Natural killer cell (primary cell): Measurements from ENCODE around the gene DENND2A. TPM values are rescaled to one million over a fixed set of nuclear protein-coding genes. Genes with fewer than 3 reads are reported as not detected.

Source experiments
- ATAC-seq, 3 donors: fragments of 150-1000 bp in 2 of 3; fragments of 200-7000 bp in 1 of 3; cut with Tn5 transposase; 1 replicate in 1 of 3; 2 replicates in 2 of 3; pipeline ENCODE4 v1.10.0; 2021; ENCODE audit warnings: mild to moderate bottlenecking in 2 of 3, moderate library complexity in 2 of 3
- DNase-seq, 2 donors: peaks; one replicate each; pipeline versions ENCODE4 v3.0.0 to v3.0.0-alpha.2; 2013 to 2021; ENCODE audit warnings: mixed read lengths in 1 of 2
- H3K27ac ChIP-seq: one replicate; pipeline ENCODE4 v1.5.1; 2013; ENCODE audit warnings: mild to moderate bottlenecking, low read length
- H3K27me3 ChIP-seq: one replicate; pipeline ENCODE4 v1.6.1; 2013; ENCODE audit warnings: low read length; ENCODE audit not compliant: control insufficient read depth, insufficient read depth
- H3K36me3 ChIP-seq: one replicate; pipeline ENCODE4 v1.6.1; 2013; ENCODE audit warnings: low read length; ENCODE audit not compliant: control insufficient read depth, insufficient read depth
- H3K4me1 ChIP-seq: one replicate; pipeline ENCODE4 v1.6.1; 2013; ENCODE audit warnings: low read length; ENCODE audit not compliant: control insufficient read depth, insufficient read depth
- H3K4me3 ChIP-seq: one replicate; pipeline ENCODE4 v1.5.1; 2013; ENCODE audit warnings: low read length
- H3K9me3 ChIP-seq: one replicate; pipeline ENCODE4 v1.6.1; 2013; ENCODE audit warnings: low read length; ENCODE audit not compliant: control insufficient read depth, insufficient read depth
- H3K27ac Mint-ChIP-seq, 2 donors: one replicate each; pipeline ENCODE4 v1.8.0; 2022; ENCODE audit warnings: mild to moderate bottlenecking in 2 of 2, mixed read lengths in 2 of 2, moderate library complexity in 1 of 2
- H3K27me3 Mint-ChIP-seq, 2 donors: one replicate each; pipeline ENCODE4 v1.8.0; 2022; ENCODE audit warnings: low read depth in 2 of 2, mixed read lengths in 2 of 2
- H3K36me3 Mint-ChIP-seq: one replicate; pipeline ENCODE4 v1.8.0; 2022; ENCODE audit warnings: mixed read lengths
- H3K4me1 Mint-ChIP-seq, 2 donors: one replicate each; pipeline ENCODE4 v1.8.0; 2022; ENCODE audit warnings: mixed read lengths in 2 of 2
- H3K4me3 Mint-ChIP-seq: one replicate; pipeline ENCODE4 v1.8.0; 2022; ENCODE audit warnings: mild to moderate bottlenecking, moderate library complexity, mixed read lengths
- H3K9me3 Mint-ChIP-seq, 2 donors: one replicate each; pipeline ENCODE4 v1.8.0; 2022; ENCODE audit warnings: mixed read lengths in 2 of 2
- WGBS: methylation state at CpG from one replicate; pipeline ENCODE4 v1.1.7; 2013; ENCODE audit warnings: missing lambda C conversion rate; ENCODE audit not compliant: insufficient coverage; 5-methylcytosine and 5-hydroxymethylcytosine counted together
- intact Hi-C: fragments of 100-400 bp; cut with micrococcal nuclease; formaldehyde crosslinking; loops from one replicate; pipeline ENCODE4 v1.14.2; 2022
- total RNA-seq, 4 donors: library from RNA; stranded (reverse); fragments of 120-200 nt in 1 of 4; gene quantifications; one replicate each; pipeline versions ENCODE4 v1.2.3 to v1.2.4, GENCODE V29; 2013 to 2022
- TF ChIP-seq, protein P1 (sequence below): fragments of 200-600 bp; IDR thresholded peaks from one replicate; pipeline ENCODE4 v1.8.0; 2022; ENCODE audit warnings: antibody characterized with exemption

Gene DENND2A
- total RNA-seq, 3 donors from 2014 or later (not counting 1 experiment from before 2014, with no cell fraction given) = 0.12 TPM; not detected in 2

DNA sequence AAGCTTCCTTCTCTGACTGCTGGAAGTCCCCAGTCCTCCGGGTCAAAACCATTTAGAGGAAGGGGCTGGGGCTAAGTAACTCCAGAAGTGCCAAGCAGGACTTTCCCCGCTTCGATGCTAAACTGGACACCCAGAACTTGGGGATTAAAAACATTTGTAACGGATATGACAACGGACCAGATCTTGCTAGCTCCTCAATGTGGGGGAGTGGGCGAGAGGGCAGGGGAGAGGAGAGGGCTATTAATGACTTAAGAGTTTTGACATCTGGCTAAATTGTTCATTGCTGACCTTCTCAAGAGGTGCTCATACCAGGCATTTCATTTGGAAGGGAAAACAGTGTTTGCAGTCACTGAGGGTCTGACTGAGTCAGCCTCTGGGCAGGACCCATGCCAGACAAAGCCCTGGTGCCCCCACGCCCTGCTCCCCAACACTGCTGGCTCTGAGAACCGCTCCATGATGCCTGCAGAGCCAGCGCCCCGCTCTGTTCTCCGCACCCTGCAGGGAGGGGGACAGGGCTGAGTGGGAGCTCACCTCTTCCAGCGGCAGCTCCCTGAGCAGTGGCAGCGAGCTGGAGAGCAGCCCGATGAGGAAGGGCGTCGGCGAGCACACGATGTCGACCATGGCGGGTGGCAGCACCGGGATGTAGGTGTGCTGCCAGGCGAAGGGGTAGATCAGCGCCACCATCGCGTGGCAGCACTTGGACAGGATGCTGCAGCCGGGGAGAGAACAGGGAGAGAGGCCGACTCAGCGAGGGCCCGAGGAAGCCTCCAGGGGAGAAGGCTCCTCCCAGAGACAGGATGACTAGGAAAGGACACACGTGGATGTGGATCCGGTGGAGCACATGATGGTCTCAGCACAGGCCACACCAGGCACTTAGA, 113.6 kb downstream of the DENND2A start:
- no peak overlapping the region for H3K4me3 Mint-ChIP-seq
- H3K9me3 Mint-ChIP-seq = no peaks in the 10 kb centered on the region
- H3K4me1 Mint-ChIP-seq = peaks cover 0 to 15% of the 10 kb centered on the region in 2 donors
- DNase-seq (no peak), ATAC-seq (no peak)
- H3K36me3 Mint-ChIP-seq = no peaks in the 10 kb centered on the region
- H3K4me3 ChIP-seq = no peak overlapping the region
- no peak overlapping the region for H3K27ac ChIP-seq
- no peaks in the 10 kb centered on the region for H3K27me3 ChIP-seq
- H3K36me3 ChIP-seq = no peaks in the 10 kb centered on the region
- peaks cover 0 to 7% of the 10 kb centered on the region in 2 donors for H3K27me3 Mint-ChIP-seq
- H3K27ac Mint-ChIP-seq = no peak overlapping the region
- intact Hi-C loops = no loop called here
- H3K9me3 ChIP-seq = no peaks in the 10 kb centered on the region
- TF ChIP-seq, protein P1, sequence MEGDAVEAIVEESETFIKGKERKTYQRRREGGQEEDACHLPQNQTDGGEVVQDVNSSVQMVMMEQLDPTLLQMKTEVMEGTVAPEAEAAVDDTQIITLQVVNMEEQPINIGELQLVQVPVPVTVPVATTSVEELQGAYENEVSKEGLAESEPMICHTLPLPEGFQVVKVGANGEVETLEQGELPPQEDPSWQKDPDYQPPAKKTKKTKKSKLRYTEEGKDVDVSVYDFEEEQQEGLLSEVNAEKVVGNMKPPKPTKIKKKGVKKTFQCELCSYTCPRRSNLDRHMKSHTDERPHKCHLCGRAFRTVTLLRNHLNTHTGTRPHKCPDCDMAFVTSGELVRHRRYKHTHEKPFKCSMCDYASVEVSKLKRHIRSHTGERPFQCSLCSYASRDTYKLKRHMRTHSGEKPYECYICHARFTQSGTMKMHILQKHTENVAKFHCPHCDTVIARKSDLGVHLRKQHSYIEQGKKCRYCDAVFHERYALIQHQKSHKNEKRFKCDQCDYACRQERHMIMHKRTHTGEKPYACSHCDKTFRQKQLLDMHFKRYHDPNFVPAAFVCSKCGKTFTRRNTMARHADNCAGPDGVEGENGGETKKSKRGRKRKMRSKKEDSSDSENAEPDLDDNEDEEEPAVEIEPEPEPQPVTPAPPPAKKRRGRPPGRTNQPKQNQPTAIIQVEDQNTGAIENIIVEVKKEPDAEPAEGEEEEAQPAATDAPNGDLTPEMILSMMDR = no peak
- WGBS = 87% methylated on average over 31 of the region's 31 CpGs
- H3K4me1 ChIP-seq = peaks cover 17% of the 10 kb centered on the region

GRCh38 chr7:140526214-140526613, 114.4 kb downstream of the DENND2A start:
- H3K9me3 Mint-ChIP-seq = no peaks in the 10 kb centered on the region
- Histone ChIP-seq H3K4me3 (no peak overlapping the region), H3K27ac (no peak overlapping the region), H3K36me3 (no peaks in the 10 kb centered on the region), H3K4me1 (peaks cover 17% of the 10 kb centered on the region), H3K9me3 (no peaks in the 10 kb centered on the region), H3K27me3 (no peaks in the 10 kb centered on the region)
- H3K27me3 Mint-ChIP-seq = peaks cover 0 to 7% of the 10 kb centered on the region in 2 donors
- peaks cover 0 to 15% of the 10 kb centered on the region in 2 donors for H3K4me1 Mint-ChIP-seq
- DNase-seq = no peak
- no peak overlapping the region for H3K27ac Mint-ChIP-seq
- ATAC-seq = no peak
- intact Hi-C loops = no loop called here
- TF ChIP-seq, protein P1 = no peak
- H3K4me3 Mint-ChIP-seq = no peak overlapping the region
- H3K36me3 Mint-ChIP-seq = no peaks in the 10 kb centered on the region
- WGBS = 83% methylated on average over 8 of the region's 9 CpGs

DNA sequence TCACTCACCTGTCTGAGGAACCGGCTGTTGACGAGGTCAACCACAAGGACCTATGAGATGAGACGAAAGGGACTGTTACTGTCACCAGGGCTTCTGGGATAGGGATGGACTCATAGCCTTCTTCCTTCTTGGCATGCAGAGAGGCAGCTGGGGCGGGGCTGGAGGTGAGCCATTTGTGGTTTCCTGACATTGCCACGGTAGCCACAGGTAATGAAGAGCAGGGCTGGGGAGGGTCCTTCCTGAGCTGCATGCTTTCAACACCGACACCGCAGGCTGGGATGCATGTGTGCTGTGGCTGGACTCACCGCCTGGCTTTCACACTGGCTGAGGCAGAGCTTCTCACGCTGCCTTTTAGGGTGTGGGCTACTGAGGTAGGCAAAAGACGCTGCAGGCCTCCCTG, 114.9 kb downstream of the DENND2A start:
- H3K9me3 Mint-ChIP-seq = no peaks in the 10 kb centered on the region
- Histone ChIP-seq H3K27me3 (no peaks in the 10 kb centered on the region), H3K4me1 (peaks cover 17% of the 10 kb centered on the region), H3K9me3 (no peaks in the 10 kb centered on the region), H3K27ac (no peak overlapping the region), H3K36me3 (no peaks in the 10 kb centered on the region), H3K4me3 (no peak overlapping the region)
- H3K4me1 Mint-ChIP-seq = peaks cover 0 to 15% of the 10 kb centered on the region in 2 donors
- intact Hi-C loops = no loop called here
- DNase-seq = peak in 1 of 2 donors; percentile 27
- peak in 2 of 3 donors; percentile 26 to 67 for ATAC-seq
- 30% methylated on average over 9 of the region's 10 CpGs for WGBS
- no peaks in the 10 kb centered on the region for H3K36me3 Mint-ChIP-seq
- no peak overlapping the region for H3K27ac Mint-ChIP-seq
- no peak overlapping the region for H3K4me3 Mint-ChIP-seq
- H3K27me3 Mint-ChIP-seq = peaks cover 0 to 7% of the 10 kb centered on the region in 2 donors
- TF ChIP-seq, protein P1 = no peak
